Smooth muscle cell (in vitro differentiated cells): ENCODE results near the gene CENATAC. TPM values are rescaled to one million over a fixed set of nuclear protein-coding genes. Genes with fewer than 3 reads are reported as not detected.
"Not testable (repeated sequence)": the region's sequence is repeated elsewhere in the genome, so short reads cannot be mapped to it uniquely, and the experiment has no call there.

Experiments
- DNase-seq: peaks from one replicate; lab custom pipeline; 2025; ENCODE audit not compliant: unreplicated experiment; lab: John Stamatoyannopoulos, UW
- H2AFZ ChIP-seq: fragments of 200-600 bp; sonication (generic); 2 replicates; pipeline ENCODE4 v1.6.0; 2016; ENCODE audit warnings: antibody characterized with exemption, low read depth, mild to moderate bottlenecking
- H3F3A ChIP-seq: fragments of 200-600 bp; sonication (generic); 2 replicates; pipeline ENCODE4 v1.6.0; 2017; ENCODE audit warnings: antibody characterized with exemption, low read depth
- H3K27ac ChIP-seq: fragments of 200-600 bp; sonication (generic); 2 replicates; pipeline ENCODE4 v1.5.1; 2016; ENCODE audit warnings: low read depth, mild to moderate bottlenecking
- H3K27me3 ChIP-seq: fragments of 200-600 bp; sonication (generic); 2 replicates; pipeline ENCODE4 v1.6.1; 2016; ENCODE audit warnings: low read depth, mild to moderate bottlenecking
- H3K36me3 ChIP-seq: fragments of 200-600 bp; sonication (generic); 2 replicates; pipeline ENCODE4 v1.5.1; 2016; ENCODE audit warnings: low read depth
- H3K4me1 ChIP-seq: fragments of 200-600 bp; sonication (generic); 2 replicates; pipeline ENCODE4 v1.5.1; 2016; ENCODE audit warnings: low read depth
- H3K4me2 ChIP-seq: fragments of 200-600 bp; sonication (generic); 2 replicates; pipeline ENCODE4 v1.6.0; 2016; ENCODE audit warnings: mild to moderate bottlenecking
- H3K4me3 ChIP-seq: fragments of 200-600 bp; sonication (generic); 2 replicates; pipeline ENCODE4 v1.5.1; 2016; ENCODE audit warnings: mild to moderate bottlenecking
- H3K79me2 ChIP-seq: fragments of 200-600 bp; sonication (generic); 2 replicates; pipeline ENCODE4 v1.6.0; 2016; ENCODE audit warnings: low read depth, mild to moderate bottlenecking
- H3K9ac ChIP-seq: fragments of 200-600 bp; sonication (generic); 2 replicates; pipeline ENCODE4 v1.6.0; 2016; ENCODE audit warnings: low read depth
- H3K9me3 ChIP-seq: fragments of 200-600 bp; sonication (generic); replicated peaks from 2 replicates; pipeline ENCODE4 v1.5.1; 2016; ENCODE audit warnings: low read depth
- H4K20me1 ChIP-seq: fragments of 200-600 bp; sonication (generic); 2 replicates; pipeline ENCODE4 v1.6.0; 2016; ENCODE audit warnings: low read depth
- WGBS: methylation state at CpG from one replicate; pipeline ENCODE4 v1.1.7; 2016; ENCODE audit warnings: low lambda C conversion rate; 5-methylcytosine and 5-hydroxymethylcytosine counted together
- polyA plus RNA-seq: library from polyadenylated mRNA; unstranded; fragments of >200 nt; fragmentation: Nextera tagmentation; extraction: Ambion mirVana; gene quantifications from 2 replicates; pipeline ENCODE4 v1.2.1, GENCODE V29; 2016
- total RNA-seq: library from RNA; depleted of rRNA; stranded (reverse); fragments of >200 nt; gene quantifications from 2 replicates; pipeline ENCODE4 v1.2.3, GENCODE V29; 2014
- TF ChIP-seq, protein P1 (sequence below): fragments of 200-600 bp; sonication (generic); IDR thresholded peaks from 2 replicates; pipeline ENCODE4 v1.5.1; 2017; ENCODE audit warnings: borderline replicate concordance, mild to moderate bottlenecking, antibody characterized with exemption; ENCODE audit not compliant: insufficient read depth, poor library complexity, severe bottlenecking

CENATAC gene
- total and polyA plus RNA-seq, 2 experiments from 2014 or later = 5.3 to 17.8 TPM

DNA sequence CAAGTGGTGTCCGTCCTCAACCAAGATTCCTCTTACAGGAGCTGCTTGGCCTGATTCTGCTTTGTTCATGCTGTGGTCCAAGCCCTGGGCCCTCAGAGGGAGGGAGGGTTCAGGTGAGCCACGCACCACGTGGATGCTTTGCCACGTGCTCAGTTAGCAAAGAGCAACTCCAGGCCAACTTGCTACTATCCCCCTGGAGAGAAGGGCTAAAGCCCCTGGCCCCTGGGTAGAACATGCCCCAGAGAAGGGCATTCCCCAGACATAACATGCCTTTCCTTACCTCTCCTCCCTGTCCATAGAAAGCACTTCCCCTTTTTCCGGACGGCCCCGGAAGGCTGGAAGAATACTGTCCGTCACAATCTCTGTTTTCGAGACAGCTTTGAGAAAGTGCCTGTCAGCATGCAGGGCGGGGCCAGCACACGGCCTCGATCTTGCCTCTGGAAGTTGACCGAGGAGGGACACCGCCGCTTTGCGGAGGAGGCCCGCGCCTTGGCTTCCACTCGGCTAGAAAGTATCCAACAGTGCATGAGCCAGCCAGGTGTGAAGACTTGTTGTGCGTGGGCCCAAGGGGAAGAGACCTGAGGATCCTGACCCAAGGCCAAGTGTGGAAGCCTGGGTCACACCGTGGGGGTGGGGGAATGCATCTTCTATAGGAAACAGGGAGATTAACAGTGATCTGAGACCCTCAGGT lies 17.6 kb upstream of the CENATAC start:
- DNase-seq = no peak
- Histone ChIP-seq H3K9me3 (no peaks in the 10 kb centered on the region), H3K27ac (no peak overlapping the region), H3F3A (no peaks in the 10 kb centered on the region), H3K4me3 (no peak overlapping the region), H3K4me1 (no peaks in the 10 kb centered on the region), H3K79me2 (no peaks in the 10 kb centered on the region), H3K4me2 (no peak overlapping the region), H4K20me1 (no peaks in the 10 kb centered on the region), H2AFZ (peak overlapping the region; percentile 66), H3K36me3 (no peaks in the 10 kb centered on the region), H3K27me3 (no peaks in the 10 kb centered on the region), H3K9ac (no peak overlapping the region)
- 62% methylated on average over 21 of the region's 21 CpGs for WGBS
- TF ChIP-seq, protein P1, sequence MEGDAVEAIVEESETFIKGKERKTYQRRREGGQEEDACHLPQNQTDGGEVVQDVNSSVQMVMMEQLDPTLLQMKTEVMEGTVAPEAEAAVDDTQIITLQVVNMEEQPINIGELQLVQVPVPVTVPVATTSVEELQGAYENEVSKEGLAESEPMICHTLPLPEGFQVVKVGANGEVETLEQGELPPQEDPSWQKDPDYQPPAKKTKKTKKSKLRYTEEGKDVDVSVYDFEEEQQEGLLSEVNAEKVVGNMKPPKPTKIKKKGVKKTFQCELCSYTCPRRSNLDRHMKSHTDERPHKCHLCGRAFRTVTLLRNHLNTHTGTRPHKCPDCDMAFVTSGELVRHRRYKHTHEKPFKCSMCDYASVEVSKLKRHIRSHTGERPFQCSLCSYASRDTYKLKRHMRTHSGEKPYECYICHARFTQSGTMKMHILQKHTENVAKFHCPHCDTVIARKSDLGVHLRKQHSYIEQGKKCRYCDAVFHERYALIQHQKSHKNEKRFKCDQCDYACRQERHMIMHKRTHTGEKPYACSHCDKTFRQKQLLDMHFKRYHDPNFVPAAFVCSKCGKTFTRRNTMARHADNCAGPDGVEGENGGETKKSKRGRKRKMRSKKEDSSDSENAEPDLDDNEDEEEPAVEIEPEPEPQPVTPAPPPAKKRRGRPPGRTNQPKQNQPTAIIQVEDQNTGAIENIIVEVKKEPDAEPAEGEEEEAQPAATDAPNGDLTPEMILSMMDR = no peak

DNA sequence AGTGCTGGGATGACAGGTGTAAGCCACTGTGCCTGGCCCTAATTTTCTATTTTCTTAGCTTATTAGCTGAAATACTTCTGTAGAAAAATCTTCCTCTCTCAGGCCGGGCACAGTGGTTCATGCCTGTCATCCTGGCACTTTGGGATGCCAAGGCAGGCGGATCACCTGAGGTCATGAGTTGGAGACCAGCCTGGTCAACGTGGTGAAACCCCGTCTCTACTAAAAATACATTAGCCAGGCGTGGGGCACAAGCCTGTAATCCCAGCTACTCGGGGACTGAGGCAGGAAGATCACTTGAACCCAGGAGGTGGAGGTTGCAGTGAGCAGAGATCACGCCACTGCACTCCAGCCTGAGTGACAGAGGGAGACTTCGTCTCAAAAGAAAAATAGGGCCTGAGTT lies 13.6 kb upstream of the CENATAC start:
- not testable (repeated sequence) for H3K9me3 ChIP-seq, H3K4me2 ChIP-seq, H3K79me2 ChIP-seq, H3K4me1 ChIP-seq, H3K9ac ChIP-seq, H3F3A ChIP-seq, H3K4me3 ChIP-seq, H3K27ac ChIP-seq, H4K20me1 ChIP-seq, H3K36me3 ChIP-seq, H2AFZ ChIP-seq, DNase-seq, H3K27me3 ChIP-seq
- 88% methylated on average over 8 of the region's 8 CpGs for WGBS

DNA sequence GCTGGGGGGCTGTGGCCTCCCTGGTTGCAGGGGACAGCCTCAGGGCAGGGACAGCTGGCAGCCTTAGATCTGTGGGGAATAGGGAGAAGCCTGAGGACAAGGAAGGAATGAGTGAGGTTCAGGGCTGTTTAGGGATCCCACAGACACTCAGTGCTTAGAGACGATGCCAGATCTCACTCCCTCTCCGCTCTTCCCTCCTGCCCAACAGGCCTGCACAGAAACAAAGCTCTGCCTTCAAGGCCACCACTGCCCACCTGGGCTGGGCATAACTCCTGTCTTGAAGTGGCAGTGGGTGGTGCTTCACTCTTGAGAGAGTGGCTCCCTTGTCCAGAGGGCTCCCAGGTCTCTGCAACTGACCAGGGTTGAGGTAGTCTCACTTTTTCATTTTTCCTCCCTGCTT lies 13.1 kb upstream of the CENATAC start:
- Histone ChIP-seq H3K4me2 (no peak overlapping the region), H3F3A (no peaks in the 10 kb centered on the region), H3K9ac (no peak overlapping the region), H3K9me3 (no peaks in the 10 kb centered on the region), H3K27ac (no peak overlapping the region), H2AFZ (no peak overlapping the region), H3K79me2 (no peaks in the 10 kb centered on the region), H4K20me1 (no peaks in the 10 kb centered on the region), H3K27me3 (no peaks in the 10 kb centered on the region), H3K4me3 (no peak overlapping the region), H3K36me3 (no peaks in the 10 kb centered on the region), H3K4me1 (no peaks in the 10 kb centered on the region)
- DNase-seq = no peak
- TF ChIP-seq, protein P1 = no peak
- 95% methylated on average over 2 of the region's 2 CpGs for WGBS

DNA sequence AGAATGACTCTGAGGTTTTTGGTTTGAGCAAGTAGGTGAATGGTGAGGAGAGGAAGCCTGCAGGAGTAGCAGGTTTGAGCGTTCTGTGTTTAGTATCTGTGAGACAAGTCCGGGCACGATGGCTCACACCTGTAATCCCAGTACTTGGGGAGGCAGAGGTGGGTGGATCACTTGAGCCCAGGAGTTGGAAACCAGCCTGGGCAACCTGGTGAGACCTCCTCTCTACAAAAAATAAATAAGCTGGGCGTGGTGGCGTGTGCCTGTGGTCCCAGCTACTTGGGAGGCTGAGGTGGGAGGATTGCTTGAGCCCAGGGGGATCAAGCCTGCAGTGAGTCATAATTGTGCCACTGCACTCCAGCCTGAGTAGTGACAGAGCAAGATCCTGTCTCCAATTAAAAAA lies 9.7 kb upstream of the CENATAC start:
- no peak overlapping the region for H3K4me3 ChIP-seq
- H3K79me2 ChIP-seq = no peaks in the 10 kb centered on the region
- TF ChIP-seq, protein P1 = no peak
- H4K20me1 ChIP-seq = no peaks in the 10 kb centered on the region
- WGBS = 81% methylated on average over 5 of the region's 5 CpGs
- no peaks in the 10 kb centered on the region for H3K9me3 ChIP-seq
- no peak overlapping the region for H2AFZ ChIP-seq
- no peaks in the 10 kb centered on the region for H3K36me3 ChIP-seq
- no peaks in the 10 kb centered on the region for H3F3A ChIP-seq
- H3K27ac ChIP-seq = no peak overlapping the region
- no peak overlapping the region for H3K9ac ChIP-seq
- no peak overlapping the region for H3K4me2 ChIP-seq
- no peaks in the 10 kb centered on the region for H3K4me1 ChIP-seq
- no peak for DNase-seq
- no peaks in the 10 kb centered on the region for H3K27me3 ChIP-seq

DNA sequence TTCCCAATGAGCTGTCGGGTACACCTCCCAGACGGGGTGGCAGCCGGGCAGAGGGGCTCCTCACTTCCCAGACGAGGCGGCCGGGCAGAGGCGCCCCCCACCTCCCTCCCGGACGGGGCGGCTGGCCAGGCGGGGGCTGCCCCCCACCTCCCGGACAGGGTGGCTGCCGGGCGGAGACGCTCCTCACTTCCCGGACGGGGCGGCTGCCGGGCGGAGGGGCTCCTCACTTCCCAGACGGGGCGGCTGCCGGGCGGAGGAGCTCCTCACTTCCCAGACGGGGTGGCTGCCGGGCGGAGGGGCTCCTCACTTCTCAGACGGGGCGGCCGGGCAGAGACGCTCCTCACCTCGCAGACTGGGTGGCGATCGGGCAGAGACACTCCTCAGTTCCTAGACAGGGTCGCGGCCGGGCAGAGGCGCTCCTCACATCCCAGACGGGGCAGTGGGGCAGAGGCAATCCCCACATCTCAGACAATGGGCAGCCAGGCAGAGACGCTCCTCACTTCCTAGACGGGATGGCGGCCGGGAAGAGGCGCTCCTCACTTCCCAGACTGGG lies 6.4 kb upstream of the CENATAC start:
- not testable (repeated sequence) for H3F3A ChIP-seq, H4K20me1 ChIP-seq, H3K4me3 ChIP-seq, H3K4me1 ChIP-seq, H3K36me3 ChIP-seq, H3K9me3 ChIP-seq, H2AFZ ChIP-seq, H3K27me3 ChIP-seq, DNase-seq, H3K9ac ChIP-seq, H3K27ac ChIP-seq, H3K4me2 ChIP-seq, H3K79me2 ChIP-seq
- 98% methylated on average over 20 of the region's 44 CpGs for WGBS
